ENCODE data around the gene PRR33. TPM values are rescaled to one million over a fixed set of nuclear protein-coding genes. Genes with fewer than 3 reads are reported as not detected.

The PRR33 gene
- total and polyA plus RNA-seq, 4 donors: 0.08 to 0.13 TPM; not detected in 2

DNA sequence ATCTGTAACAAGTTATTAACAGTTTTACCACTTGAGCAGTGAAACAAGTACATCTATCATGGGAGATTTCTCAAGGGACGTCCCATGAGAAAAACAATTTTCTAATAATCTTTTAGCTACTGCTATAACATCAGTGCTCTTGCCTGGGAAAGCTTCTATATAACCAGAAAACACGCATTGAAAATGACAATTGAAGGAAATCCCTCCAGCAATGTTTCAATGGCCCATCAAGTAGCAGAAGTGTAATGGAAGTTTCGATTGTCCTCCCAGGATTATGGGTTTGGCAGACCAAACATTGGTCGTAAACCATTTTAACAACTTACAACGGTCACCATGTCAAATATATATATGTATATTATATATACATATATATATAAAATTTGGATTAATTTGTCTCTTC lies 8.0 kb upstream of the PRR33 start:
- ATAC-seq (ENCODE audit: insufficient read depth, low FRiP score): no peak
- H3K36me3 ChIP-seq (ENCODE audit: control insufficient read depth in 4 of 4, insufficient read depth in 4 of 4, low read length in 4 of 4): no peaks in the 10 kb centered on the region
- no peak overlapping the region for H3K9ac ChIP-seq (ENCODE audit: insufficient read depth in 1 of 2, low read length in 2 of 2)
- no peak for DNase-seq
- H3K9me3 ChIP-seq (ENCODE audit: control insufficient read depth in 4 of 4, insufficient read depth in 3 of 4, low read length in 3 of 4): no peaks in the 10 kb centered on the region
- TF ChIP-seq, protein P1, sequence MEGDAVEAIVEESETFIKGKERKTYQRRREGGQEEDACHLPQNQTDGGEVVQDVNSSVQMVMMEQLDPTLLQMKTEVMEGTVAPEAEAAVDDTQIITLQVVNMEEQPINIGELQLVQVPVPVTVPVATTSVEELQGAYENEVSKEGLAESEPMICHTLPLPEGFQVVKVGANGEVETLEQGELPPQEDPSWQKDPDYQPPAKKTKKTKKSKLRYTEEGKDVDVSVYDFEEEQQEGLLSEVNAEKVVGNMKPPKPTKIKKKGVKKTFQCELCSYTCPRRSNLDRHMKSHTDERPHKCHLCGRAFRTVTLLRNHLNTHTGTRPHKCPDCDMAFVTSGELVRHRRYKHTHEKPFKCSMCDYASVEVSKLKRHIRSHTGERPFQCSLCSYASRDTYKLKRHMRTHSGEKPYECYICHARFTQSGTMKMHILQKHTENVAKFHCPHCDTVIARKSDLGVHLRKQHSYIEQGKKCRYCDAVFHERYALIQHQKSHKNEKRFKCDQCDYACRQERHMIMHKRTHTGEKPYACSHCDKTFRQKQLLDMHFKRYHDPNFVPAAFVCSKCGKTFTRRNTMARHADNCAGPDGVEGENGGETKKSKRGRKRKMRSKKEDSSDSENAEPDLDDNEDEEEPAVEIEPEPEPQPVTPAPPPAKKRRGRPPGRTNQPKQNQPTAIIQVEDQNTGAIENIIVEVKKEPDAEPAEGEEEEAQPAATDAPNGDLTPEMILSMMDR (IDR thresholded peaks at IDR 0.05; ENCODE audit: control extremely low read depth, extremely low read depth): no peak
- H3K4me1 ChIP-seq (ENCODE audit: control insufficient read depth in 5 of 5, insufficient read depth in 5 of 5, low read length in 5 of 5): peaks cover 0 to 8% (median 0%) of the 10 kb centered on the region in 5 donors
- 79 to 86% methylated on average over 5 of the region's 5 CpGs for WGBS, 2 donors
- H3K27me3 ChIP-seq (ENCODE audit: control insufficient read depth in 3 of 3, insufficient read depth in 3 of 3, low read length in 2 of 3): no peaks in the 10 kb centered on the region
- H3K4me3 ChIP-seq: no peak overlapping the region
- no peak overlapping the region for H3K27ac ChIP-seq (ENCODE audit: low read depth in 1 of 2, low read length in 1 of 2)

DNA sequence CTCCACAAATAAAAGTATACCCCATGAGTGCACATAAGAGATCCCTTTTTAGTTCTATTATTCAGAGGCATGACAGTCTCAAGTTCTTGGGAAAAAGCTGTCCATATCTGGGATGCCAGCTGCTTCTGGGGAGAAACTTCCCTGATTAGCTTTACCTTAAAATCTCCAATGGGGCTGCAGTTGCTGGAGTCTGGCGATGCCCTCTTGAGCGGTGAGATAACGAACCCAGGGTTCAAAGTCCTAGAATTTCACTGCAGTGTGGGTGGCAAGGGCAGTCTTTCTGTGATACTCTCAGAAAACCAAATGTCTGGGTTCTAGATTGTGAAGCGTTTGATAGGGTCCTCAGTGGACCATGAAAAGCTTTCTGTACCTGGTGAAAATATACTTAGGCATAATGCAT lies 7.4 kb upstream of the PRR33 start:
- Histone ChIP-seq H3K4me1 (ENCODE audit: control insufficient read depth in 5 of 5, insufficient read depth in 5 of 5, low read length in 5 of 5) (peaks cover 0 to 8% (median 0%) of the 10 kb centered on the region in 5 donors), H3K27ac (ENCODE audit: low read depth in 1 of 2, low read length in 1 of 2) (no peak overlapping the region), H3K9ac (ENCODE audit: insufficient read depth in 1 of 2, low read length in 2 of 2) (no peak overlapping the region), H3K27me3 (ENCODE audit: control insufficient read depth in 3 of 3, insufficient read depth in 3 of 3, low read length in 2 of 3) (no peaks in the 10 kb centered on the region), H3K4me3 (no peak overlapping the region), H3K36me3 (ENCODE audit: control insufficient read depth in 4 of 4, insufficient read depth in 4 of 4, low read length in 4 of 4) (no peaks in the 10 kb centered on the region), H3K9me3 (ENCODE audit: control insufficient read depth in 4 of 4, insufficient read depth in 3 of 4, low read length in 3 of 4) (no peaks in the 10 kb centered on the region)
- WGBS, 2 donors: 88 to 94% methylated on average over 4 of the region's 4 CpGs
- ATAC-seq (ENCODE audit: insufficient read depth, low FRiP score) (no peak), DNase-seq (no peak)
- TF ChIP-seq, protein P1 (IDR thresholded peaks at IDR 0.05; ENCODE audit: control extremely low read depth, extremely low read depth): no peak

DNA sequence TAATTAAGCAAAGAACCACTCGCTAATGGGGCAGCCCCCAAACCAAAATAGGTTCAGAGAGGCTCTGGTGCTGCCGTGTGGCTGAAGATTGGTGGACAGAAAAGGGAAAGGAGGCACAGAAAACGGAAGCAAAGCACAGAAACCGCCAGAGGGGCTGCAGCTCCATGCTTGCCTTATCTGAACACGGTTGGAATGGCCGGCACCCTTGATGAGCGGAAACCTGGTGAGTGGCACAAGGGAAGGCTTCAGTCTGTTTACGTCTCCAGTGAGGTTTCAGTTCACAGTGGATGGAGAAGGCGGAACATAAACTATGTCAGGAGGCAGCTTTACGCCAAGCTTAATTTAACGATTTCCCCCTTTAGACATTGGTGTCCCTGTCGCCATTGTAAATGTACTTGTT lies 5.2 kb upstream of the PRR33 start:
- WGBS, 2 donors: 28 to 62% methylated on average over 12 of the region's 12 CpGs
- Histone ChIP-seq H3K27me3 (ENCODE audit: control insufficient read depth in 3 of 3, insufficient read depth in 3 of 3, low read length in 2 of 3) (no peaks in the 10 kb centered on the region), H3K4me3 (no peak overlapping the region), H3K36me3 (ENCODE audit: control insufficient read depth in 4 of 4, insufficient read depth in 4 of 4, low read length in 4 of 4) (no peaks in the 10 kb centered on the region), H3K9ac (ENCODE audit: insufficient read depth in 1 of 2, low read length in 2 of 2) (peak overlapping the region in 1 of 2 donors; percentile 25), H3K27ac (ENCODE audit: low read depth in 1 of 2, low read length in 1 of 2) (no peak overlapping the region), H3K4me1 (ENCODE audit: control insufficient read depth in 5 of 5, insufficient read depth in 5 of 5, low read length in 5 of 5) (no peaks in the 10 kb centered on the region), H3K9me3 (ENCODE audit: control insufficient read depth in 4 of 4, insufficient read depth in 3 of 4, low read length in 3 of 4) (no peaks in the 10 kb centered on the region)
- DNase-seq: no peak
- TF ChIP-seq, protein P1 (IDR thresholded peaks at IDR 0.05; ENCODE audit: control extremely low read depth, extremely low read depth): no peak
- no peak for ATAC-seq (ENCODE audit: insufficient read depth, low FRiP score)

DNA sequence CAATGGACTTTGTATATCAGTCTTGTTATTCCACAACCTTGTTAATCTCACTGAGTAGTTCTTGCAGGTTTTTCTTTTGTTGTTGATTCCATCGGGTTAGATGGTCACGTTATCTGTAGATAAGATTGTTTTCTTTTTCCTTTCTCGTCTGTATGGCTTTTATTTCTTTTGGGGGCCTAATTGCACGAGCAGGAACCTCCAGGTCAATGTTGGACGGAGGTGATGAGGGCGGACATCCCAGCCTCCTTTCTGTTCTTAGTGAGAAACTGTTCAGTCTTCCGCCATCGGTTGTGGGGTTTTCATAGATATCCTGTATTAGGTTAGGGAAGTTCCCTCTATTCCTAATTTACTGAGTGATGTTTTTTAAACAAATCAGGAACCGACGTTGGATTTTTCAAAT lies 4.8 kb upstream of the PRR33 start:
- TF ChIP-seq, protein P1 (IDR thresholded peaks at IDR 0.05; ENCODE audit: control extremely low read depth, extremely low read depth): no peak
- WGBS, 2 donors: 38 to 53% methylated on average over 10 of the region's 10 CpGs
- H3K9ac ChIP-seq (ENCODE audit: insufficient read depth in 1 of 2, low read length in 2 of 2): peak overlapping the region in 1 of 2 donors; percentile 25
- H3K9me3 ChIP-seq (ENCODE audit: control insufficient read depth in 4 of 4, insufficient read depth in 3 of 4, low read length in 3 of 4): no peaks in the 10 kb centered on the region
- H3K27ac ChIP-seq (ENCODE audit: low read depth in 1 of 2, low read length in 1 of 2): no peak overlapping the region
- H3K27me3 ChIP-seq (ENCODE audit: control insufficient read depth in 3 of 3, insufficient read depth in 3 of 3, low read length in 2 of 3): no peaks in the 10 kb centered on the region
- H3K4me1 ChIP-seq (ENCODE audit: control insufficient read depth in 5 of 5, insufficient read depth in 5 of 5, low read length in 5 of 5): no peaks in the 10 kb centered on the region
- ATAC-seq (ENCODE audit: insufficient read depth, low FRiP score): no peak
- no peak for DNase-seq
- H3K4me3 ChIP-seq: no peak overlapping the region
- H3K36me3 ChIP-seq (ENCODE audit: control insufficient read depth in 4 of 4, insufficient read depth in 4 of 4, low read length in 4 of 4): no peaks in the 10 kb centered on the region
